C4-2B (cell line): ENCODE data around the gene PTTG1.

Source experiments
- H3K27ac ChIP-seq: fragments of 450-650 bp; 2 replicates; pipeline ENCODE4 v1.5.1; 2017
- CTCF ChIP-seq: fragments of 450-650 bp; conservative IDR thresholded peaks from 2 replicates; pipeline ENCODE4 v1.5.1; 2017; ENCODE audit warnings: mild to moderate bottlenecking
- ZFX ChIP-seq: fragments of 450-650 bp; IDR thresholded peaks from 2 replicates; pipeline ENCODE4 v1.6.1; 2017

Gene PTTG1

GRCh38 chr5:160468363-160468975 lies 46.8 kb downstream of the PTTG1 start:
- no peak overlapping the region for H3K27ac ChIP-seq
- TF ChIP-seq ZFX (no peak), CTCF (no peak)

GRCh38 chr5:160469156-160470144 lies 47.8 kb downstream of the PTTG1 start:
- no peak for TF ChIP-seq ZFX
- TF ChIP-seq CTCF: no peak
- no peak overlapping the region for H3K27ac ChIP-seq

GRCh38 chr5:160470437-160471361 lies 49.0 kb downstream of the PTTG1 start:
- TF ChIP-seq CTCF (no peak), ZFX (no peak)
- no peak overlapping the region for H3K27ac ChIP-seq

GRCh38 chr5:160471761-160472160 lies 50.1 kb downstream of the PTTG1 start:
- H3K27ac ChIP-seq: no peak overlapping the region
- TF ChIP-seq CTCF (no peak), ZFX (no peak)

- TF ChIP-seq ZFX: no peak
- no peak for TF ChIP-seq CTCF
- no peak overlapping the region for H3K27ac ChIP-seq
Measured at GRCh38 chr5:160472482-160472881, 50.8 kb downstream of the PTTG1 start.

GRCh38 chr5:160473681-160474080 lies 52.0 kb downstream of the PTTG1 start:
- no peak for TF ChIP-seq ZFX
- no peak for TF ChIP-seq CTCF
- no peak overlapping the region for H3K27ac ChIP-seq
